PFSK-1 (cell line): Measurements from ENCODE around the gene BABAM2.

Experiments
- POLR2AphosphoS5 ChIP-seq: IDR thresholded peaks from 2 replicates; pipeline ENCODE4 v1.6.1; 2012; ENCODE audit warnings: low read depth, mild to moderate bottlenecking, control low read depth, low read length, moderate library complexity
- TF ChIP-seq, protein P1 (sequence below), 2 experiments: IDR thresholded peaks; 2 replicates each; pipeline versions ENCODE4 v1.6.1 to v1.8.0; 2011 to 2012; ENCODE audit warnings: low read depth in 2 of 2, low read length in 2 of 2, control low read depth in 1 of 2, inconsistent platforms in 1 of 2, mild to moderate bottlenecking in 1 of 2, moderate library complexity in 1 of 2; ENCODE audit not compliant: insufficient read depth in 1 of 2

DNA sequence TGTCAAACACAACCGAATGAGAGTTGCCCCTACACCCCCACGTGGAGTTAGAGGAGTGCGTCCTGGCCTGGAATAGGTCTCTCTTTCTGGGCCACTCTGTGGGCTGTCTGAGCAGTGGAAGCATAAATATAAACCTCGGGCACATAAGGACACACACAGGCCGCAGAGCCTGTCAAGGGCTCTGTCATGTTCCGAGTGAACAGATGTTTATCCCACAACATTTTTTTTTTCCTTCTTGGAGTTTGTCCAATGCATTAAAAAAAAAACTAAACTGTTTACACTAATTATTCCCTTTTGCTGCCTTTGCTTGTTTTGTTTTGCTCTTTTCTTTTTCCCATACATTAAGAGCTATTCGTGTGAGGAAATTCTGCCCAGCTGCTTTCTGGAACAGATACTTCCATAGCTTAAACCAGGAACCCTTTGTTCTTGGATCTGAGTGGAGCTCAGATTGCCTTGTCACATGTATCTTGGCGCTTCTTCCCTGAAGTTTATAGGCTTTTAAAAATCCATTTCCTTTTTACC is 273.8 kb downstream of the BABAM2 start:
- TF ChIP-seq POLR2AphosphoS5 = no peak
- TF ChIP-seq, protein P1, sequence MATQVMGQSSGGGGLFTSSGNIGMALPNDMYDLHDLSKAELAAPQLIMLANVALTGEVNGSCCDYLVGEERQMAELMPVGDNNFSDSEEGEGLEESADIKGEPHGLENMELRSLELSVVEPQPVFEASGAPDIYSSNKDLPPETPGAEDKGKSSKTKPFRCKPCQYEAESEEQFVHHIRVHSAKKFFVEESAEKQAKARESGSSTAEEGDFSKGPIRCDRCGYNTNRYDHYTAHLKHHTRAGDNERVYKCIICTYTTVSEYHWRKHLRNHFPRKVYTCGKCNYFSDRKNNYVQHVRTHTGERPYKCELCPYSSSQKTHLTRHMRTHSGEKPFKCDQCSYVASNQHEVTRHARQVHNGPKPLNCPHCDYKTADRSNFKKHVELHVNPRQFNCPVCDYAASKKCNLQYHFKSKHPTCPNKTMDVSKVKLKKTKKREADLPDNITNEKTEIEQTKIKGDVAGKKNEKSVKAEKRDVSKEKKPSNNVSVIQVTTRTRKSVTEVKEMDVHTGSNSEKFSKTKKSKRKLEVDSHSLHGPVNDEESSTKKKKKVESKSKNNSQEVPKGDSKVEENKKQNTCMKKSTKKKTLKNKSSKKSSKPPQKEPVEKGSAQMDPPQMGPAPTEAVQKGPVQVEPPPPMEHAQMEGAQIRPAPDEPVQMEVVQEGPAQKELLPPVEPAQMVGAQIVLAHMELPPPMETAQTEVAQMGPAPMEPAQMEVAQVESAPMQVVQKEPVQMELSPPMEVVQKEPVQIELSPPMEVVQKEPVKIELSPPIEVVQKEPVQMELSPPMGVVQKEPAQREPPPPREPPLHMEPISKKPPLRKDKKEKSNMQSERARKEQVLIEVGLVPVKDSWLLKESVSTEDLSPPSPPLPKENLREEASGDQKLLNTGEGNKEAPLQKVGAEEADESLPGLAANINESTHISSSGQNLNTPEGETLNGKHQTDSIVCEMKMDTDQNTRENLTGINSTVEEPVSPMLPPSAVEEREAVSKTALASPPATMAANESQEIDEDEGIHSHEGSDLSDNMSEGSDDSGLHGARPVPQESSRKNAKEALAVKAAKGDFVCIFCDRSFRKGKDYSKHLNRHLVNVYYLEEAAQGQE (IDR thresholded peaks at IDR 0.05; ENCODE audit: insufficient read depth in 1 of 2, low read depth in 2 of 2, low read length in 2 of 2) = no peak
